OCI-LY3 (cell line): Measurements from ENCODE around the gene CCDC172.

Source experiments
- H2AFZ ChIP-seq: fragments of 200-600, 300-600 bp; shearing (Covaris generic); 2 replicates; pipeline ENCODE4 v1.6.0; 2014; ENCODE audit warnings: antibody characterized with exemption, low read depth, low read length
- H3K27ac ChIP-seq: fragments of 200-600, 300-600 bp; sonication (generic); 2 replicates; pipeline ENCODE4 v1.5.1; 2014; ENCODE audit warnings: mild to moderate bottlenecking, low read length, moderate library complexity, mixed read lengths
- H3K27me3 ChIP-seq: fragments of 200-600, 300-600 bp; sonication (generic); 2 replicates; pipeline ENCODE4 v1.6.1; 2014; ENCODE audit warnings: low read depth, low read length, mixed read lengths
- H3K36me3 ChIP-seq: fragments of 200-600, 300-600 bp; sonication (generic); replicated peaks from 2 replicates; pipeline ENCODE3; 2014; ENCODE audit warnings: low read depth, low read length, mixed read lengths
- H3K4me1 ChIP-seq: fragments of 300-600, 200-600 bp; sonication (generic); 2 replicates; pipeline ENCODE4 v1.6.1; 2014; ENCODE audit warnings: low read length, mixed read lengths
- H3K4me2 ChIP-seq: fragments of 200-600, 300-600 bp; sonication (generic); 2 replicates; pipeline ENCODE4 v1.6.1; 2014; ENCODE audit warnings: low read length, mixed read lengths
- H3K4me3 ChIP-seq: fragments of 300-600, 200-600 bp; sonication (generic); 2 replicates; pipeline ENCODE4 v1.5.1; 2014; ENCODE audit warnings: antibody characterized with exemption, mild to moderate bottlenecking, low read length, moderate library complexity
- H3K79me2 ChIP-seq: fragments of 300-600, 200-600 bp; shearing (Covaris generic); 2 replicates; pipeline ENCODE4 v1.6.1; 2014; ENCODE audit warnings: mild to moderate bottlenecking, low read length, mixed read lengths
- H3K9ac ChIP-seq: fragments of 300-600, 200-600 bp; shearing (Covaris generic); 2 replicates; pipeline ENCODE4 v1.6.0; 2014; ENCODE audit warnings: mild to moderate bottlenecking, low read length, moderate library complexity
- H3K9me3 ChIP-seq: fragments of 200-600, 300-600 bp; shearing (Covaris generic); 2 replicates; pipeline ENCODE4 v1.6.1; 2014; ENCODE audit warnings: low read length, mixed read lengths; ENCODE audit not compliant: insufficient read depth
- H4K20me1 ChIP-seq: fragments of 200-600, 300-600 bp; sonication (generic); 2 replicates; pipeline ENCODE4 v1.6.1; 2016; ENCODE audit warnings: low read length, mixed read lengths; ENCODE audit not compliant: insufficient read depth
- CTCF ChIP-seq: fragments of 200-600, 300-600 bp; sonication (generic); IDR thresholded peaks from 2 replicates; pipeline ENCODE4 v1.5.1; 2014; ENCODE audit warnings: antibody characterized with exemption, low read length, low read depth
- EZH2phosphoT487 ChIP-seq: fragments of 200-600 bp; shearing (Covaris generic); IDR thresholded peaks from 2 replicates; pipeline ENCODE4 v1.6.1; 2018; ENCODE audit warnings: antibody characterized with exemption, mixed run types, low read depth

The CCDC172 gene

GRCh38 chr10:116286626-116287200 lies 37.5 kb upstream of the CCDC172 start:
- Histone ChIP-seq H3K27me3 (no peaks in the 10 kb centered on the region; the same call in 1 of the 2 replicates), H3K4me2 (no peak overlapping the region), H3K36me3 (no peaks in the 10 kb centered on the region), H3K9ac (no peak overlapping the region), H2AFZ (no peak overlapping the region), H3K27ac (no peak overlapping the region), H3K4me3 (no peak overlapping the region), H3K4me1 (no peaks in the 10 kb centered on the region), H3K9me3 (no peaks in the 10 kb centered on the region), H3K79me2 (no peaks in the 10 kb centered on the region), H4K20me1 (no peaks in the 10 kb centered on the region)
- TF ChIP-seq EZH2phosphoT487 (no peak), CTCF (no peak)

GRCh38 chr10:116287906-116288501 lies 36.2 kb upstream of the CCDC172 start:
- no peak overlapping the region for H3K27ac ChIP-seq
- H4K20me1 ChIP-seq: no peaks in the 10 kb centered on the region
- H3K9me3 ChIP-seq: no peaks in the 10 kb centered on the region
- H3K27me3 ChIP-seq: no peaks in the 10 kb centered on the region; the same call in 1 of the 2 replicates
- no peaks in the 10 kb centered on the region for H3K4me1 ChIP-seq
- no peak overlapping the region for H3K9ac ChIP-seq
- no peaks in the 10 kb centered on the region for H3K36me3 ChIP-seq
- no peak overlapping the region for H3K4me2 ChIP-seq
- TF ChIP-seq CTCF (peak; percentile 44), EZH2phosphoT487 (no peak)
- H3K79me2 ChIP-seq: no peaks in the 10 kb centered on the region
- H2AFZ ChIP-seq: no peak overlapping the region
- H3K4me3 ChIP-seq: no peak overlapping the region

- H3K4me1 ChIP-seq: no peaks in the 10 kb centered on the region
- no peak overlapping the region for H3K9ac ChIP-seq
- TF ChIP-seq EZH2phosphoT487: no peak
- no peak for TF ChIP-seq CTCF
- no peak overlapping the region for H2AFZ ChIP-seq
- H3K4me3 ChIP-seq: no peak overlapping the region
- H3K27ac ChIP-seq: no peak overlapping the region
- no peak overlapping the region for H3K4me2 ChIP-seq
- H4K20me1 ChIP-seq: no peaks in the 10 kb centered on the region
- H3K9me3 ChIP-seq: no peaks in the 10 kb centered on the region
- no peaks in the 10 kb centered on the region; the same call in 1 of the 2 replicates for H3K27me3 ChIP-seq
- no peaks in the 10 kb centered on the region for H3K36me3 ChIP-seq
- no peaks in the 10 kb centered on the region for H3K79me2 ChIP-seq
Observed at GRCh38 chr10:116289652-116290051, 34.6 kb upstream of the CCDC172 start.

- H3K27me3 ChIP-seq: no peaks in the 10 kb centered on the region
- H3K9me3 ChIP-seq: no peaks in the 10 kb centered on the region
- H3K4me1 ChIP-seq: no peaks in the 10 kb centered on the region
- H3K4me2 ChIP-seq: no peak overlapping the region
- TF ChIP-seq CTCF (no peak), EZH2phosphoT487 (no peak)
- no peak overlapping the region for H3K27ac ChIP-seq
- no peaks in the 10 kb centered on the region for H4K20me1 ChIP-seq
- no peak overlapping the region for H3K9ac ChIP-seq
- H3K36me3 ChIP-seq: no peaks in the 10 kb centered on the region
- H3K79me2 ChIP-seq: no peaks in the 10 kb centered on the region
- H3K4me3 ChIP-seq: no peak overlapping the region
- H2AFZ ChIP-seq: no peak overlapping the region
Observed at GRCh38 chr10:116292493-116292892, 31.8 kb upstream of the CCDC172 start.
